ENCODE results near the gene CABLES2. TPM values are rescaled to one million over a fixed set of nuclear protein-coding genes. Genes with fewer than 3 reads are reported as not detected.

CABLES2 gene
- total RNA-seq, 4 donors from 2014 or later = 2.0 to 3.8 (median 2.2) TPM

DNA sequence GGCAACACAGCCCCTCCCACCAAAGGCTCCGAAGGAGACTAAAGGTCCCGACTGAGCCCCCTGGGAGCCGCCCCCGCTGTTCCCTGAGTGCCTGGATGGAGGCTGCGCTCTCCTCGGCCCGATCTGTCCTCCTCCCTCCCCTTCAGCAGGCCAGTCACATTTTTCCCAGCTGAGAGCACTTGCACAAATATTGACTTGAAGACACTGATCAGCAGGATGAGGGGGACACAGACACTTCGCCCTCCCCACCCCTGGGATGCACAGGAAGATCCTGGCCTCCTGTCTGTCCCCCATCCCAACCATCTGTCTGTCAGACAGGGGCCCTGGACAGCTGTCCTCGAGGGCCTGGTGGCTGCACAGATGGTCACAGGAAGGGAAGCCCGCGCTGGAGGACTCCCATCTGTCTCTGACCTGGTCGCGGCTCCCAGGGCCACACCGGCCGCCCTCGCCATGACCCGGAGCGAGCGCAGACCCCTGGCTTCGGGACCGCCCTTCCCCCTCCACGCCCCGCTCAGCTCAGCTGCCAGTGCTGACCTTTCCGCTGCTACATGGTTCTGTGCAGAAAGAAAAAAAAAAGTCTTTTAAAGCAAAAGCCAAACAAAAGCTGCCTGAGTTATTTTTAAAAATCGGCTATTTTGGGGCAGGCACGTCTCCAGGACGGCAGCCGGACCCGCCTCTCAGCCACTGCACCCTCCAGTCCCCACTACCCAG, 51.1 kb downstream of the CABLES2 start:
- peaks cover 6 to 17% (median 7%) of the 10 kb centered on the region in 3 donors for H3K36me3 ChIP-seq
- H3K9me3 ChIP-seq = no peaks in the 10 kb centered on the region
- intact Hi-C loops (cut with DNase I) = no loop called here
- H3K27me3 ChIP-seq = no peaks in the 10 kb centered on the region
- WGBS, 2 donors = 29 to 42% methylated on average over 4 to 12 of the region's 29 CpGs
- no peak for DNase-seq
- H3K27ac ChIP-seq = peak overlapping the region; percentile 91 to 93 (median 92)
- H3K4me1 ChIP-seq = peaks cover 81 to 99% (median 93%) of the 10 kb centered on the region in 3 donors
- peak overlapping the region in 2 of 4 donors; percentile 18 to 43 for H3K4me3 ChIP-seq
- TF ChIP-seq POLR2A (IDR thresholded peaks at IDR 0.05) = no peak
- no peak for TF ChIP-seq CTCF (IDR thresholded peaks at IDR 0.05)

DNA sequence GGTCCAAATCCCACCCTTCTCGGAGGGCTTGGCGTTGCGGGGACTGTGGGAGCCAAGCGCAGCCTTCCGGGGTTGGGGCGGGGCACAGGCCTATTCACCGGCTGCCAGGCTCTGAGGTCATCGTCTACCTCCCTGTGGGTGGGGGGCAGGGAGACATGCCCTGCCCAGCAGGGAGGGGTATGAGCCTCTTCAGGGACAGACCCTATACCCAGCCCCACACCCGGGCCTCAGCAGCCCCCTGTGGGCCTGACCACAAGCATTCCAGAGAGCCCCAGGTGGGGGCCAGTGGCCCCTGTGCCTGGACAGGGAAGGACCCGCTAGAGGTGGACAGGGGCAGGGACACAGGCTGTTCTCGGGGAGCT, 51.6 kb downstream of the CABLES2 start:
- intact Hi-C loops (cut with DNase I) = no loop called here
- DNase-seq = no peak
- WGBS, 2 donors = no CpG with 5 or more reads among the region's 11 CpGs
- peaks cover 6 to 22% (median 7%) of the 10 kb centered on the region in 3 donors for H3K36me3 ChIP-seq
- H3K27ac ChIP-seq = peak overlapping the region; percentile 91 to 93 (median 92)
- no peaks in the 10 kb centered on the region for H3K27me3 ChIP-seq
- H3K9me3 ChIP-seq = no peaks in the 10 kb centered on the region
- peaks cover 79 to 99% (median 93%) of the 10 kb centered on the region in 3 donors for H3K4me1 ChIP-seq
- H3K4me3 ChIP-seq = peak overlapping the region in 2 of 4 donors; percentile 18 to 43
- TF ChIP-seq POLR2A (IDR thresholded peaks at IDR 0.05) (no peak), CTCF (IDR thresholded peaks at IDR 0.05) (no peak)

- WGBS, 2 donors = 50% methylated on average over 3 of the region's 16 CpGs; no CpG with 5 or more reads in 1 of the 2 donors
- DNase-seq = no peak
- Histone ChIP-seq H3K4me1 (peaks cover 82 to 100% (median 93%) of the 10 kb centered on the region in 3 donors), H3K4me3 (peak overlapping the region in 1 of 4 donors; percentile 43), H3K9me3 (no peaks in the 10 kb centered on the region), H3K27ac (peak overlapping the region; percentile 91 to 93 (median 92)), H3K27me3 (no peaks in the 10 kb centered on the region), H3K36me3 (peaks cover 6 to 29% (median 7%) of the 10 kb centered on the region in 3 donors)
- no peak for TF ChIP-seq CTCF (IDR thresholded peaks at IDR 0.05)
- intact Hi-C loops (cut with DNase I) = no loop called here
Measured at GRCh38 chr20:62354811-62355341, 52.2 kb downstream of the CABLES2 start.

DNA sequence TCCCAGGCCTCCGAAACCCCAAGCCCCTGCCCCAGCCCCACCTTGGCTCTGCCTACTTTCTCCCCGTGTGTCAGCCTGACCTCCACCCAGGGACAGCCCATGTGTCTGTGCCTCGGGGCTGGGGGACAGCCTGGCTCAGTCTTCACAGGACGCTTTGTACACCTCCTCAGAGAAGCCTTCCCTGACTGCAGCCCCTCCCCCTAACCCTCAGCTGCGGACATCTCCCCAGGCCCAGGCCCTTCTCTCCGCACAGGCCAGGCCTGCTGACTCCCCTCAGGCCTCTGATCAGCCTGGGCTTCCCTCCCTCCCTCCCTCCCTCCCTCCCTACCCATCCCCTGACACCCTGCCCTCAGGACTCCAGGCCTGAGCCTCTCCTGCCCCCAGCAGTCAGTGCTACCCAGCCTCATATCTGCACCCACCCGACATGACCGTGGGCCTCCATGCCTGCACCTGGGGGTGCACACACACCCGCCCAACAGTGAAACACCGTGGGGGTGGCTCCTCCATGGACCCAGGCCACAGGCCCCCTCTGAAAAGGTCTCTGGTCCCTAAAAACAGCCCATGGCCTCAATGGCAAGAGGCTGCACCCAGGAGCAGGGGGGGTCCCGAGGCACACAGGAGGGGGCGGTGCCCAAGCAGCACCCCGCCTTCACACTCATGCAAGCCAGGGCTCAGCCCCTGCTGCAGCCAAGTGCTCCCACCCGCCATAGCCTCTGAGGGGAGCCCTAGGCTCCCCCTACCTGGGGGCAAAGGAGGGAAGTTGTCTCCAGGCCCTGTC, 52.9 kb downstream of the CABLES2 start:
- H3K36me3 ChIP-seq = peaks cover 6 to 32% (median 7%) of the 10 kb centered on the region in 3 donors
- H3K4me1 ChIP-seq = peaks cover 75 to 96% (median 86%) of the 10 kb centered on the region in 3 donors
- TF ChIP-seq CTCF (IDR thresholded peaks at IDR 0.05) = no peak
- TF ChIP-seq POLR2A (IDR thresholded peaks at IDR 0.05) = no peak
- no peaks in the 10 kb centered on the region for H3K9me3 ChIP-seq
- H3K4me3 ChIP-seq = no peak overlapping the region
- WGBS, 2 donors = 33 to 37% methylated on average over 2 to 6 of the region's 14 CpGs
- intact Hi-C loops (cut with DNase I) = no loop called here
- H3K27me3 ChIP-seq = no peaks in the 10 kb centered on the region
- peak overlapping the region; percentile 91 to 93 (median 92) for H3K27ac ChIP-seq
- no peak for DNase-seq
